Measurements from ENCODE around the gene DCUN1D2.

DNA sequence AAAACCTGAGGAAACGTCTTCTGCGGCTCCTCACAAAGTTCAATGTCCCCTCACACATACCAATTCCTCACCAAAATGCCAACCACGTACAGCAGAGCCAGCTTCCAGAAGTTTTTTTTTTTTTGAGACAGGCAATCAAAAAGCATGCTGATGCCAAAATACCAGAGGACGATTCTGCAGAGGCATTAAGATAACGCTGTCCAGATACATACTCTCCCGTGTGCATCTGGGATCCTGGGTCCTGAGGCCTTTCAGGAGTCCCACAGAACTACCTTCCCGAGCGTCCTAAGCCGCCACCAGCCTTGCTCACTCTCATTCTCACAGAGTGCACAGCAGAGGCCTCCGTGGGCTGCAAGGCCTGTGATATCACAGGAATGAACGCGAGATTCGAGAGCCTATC, 5.0 kb downstream of the DCUN1D2 start:
- TF ChIP-seq, protein P1, sequence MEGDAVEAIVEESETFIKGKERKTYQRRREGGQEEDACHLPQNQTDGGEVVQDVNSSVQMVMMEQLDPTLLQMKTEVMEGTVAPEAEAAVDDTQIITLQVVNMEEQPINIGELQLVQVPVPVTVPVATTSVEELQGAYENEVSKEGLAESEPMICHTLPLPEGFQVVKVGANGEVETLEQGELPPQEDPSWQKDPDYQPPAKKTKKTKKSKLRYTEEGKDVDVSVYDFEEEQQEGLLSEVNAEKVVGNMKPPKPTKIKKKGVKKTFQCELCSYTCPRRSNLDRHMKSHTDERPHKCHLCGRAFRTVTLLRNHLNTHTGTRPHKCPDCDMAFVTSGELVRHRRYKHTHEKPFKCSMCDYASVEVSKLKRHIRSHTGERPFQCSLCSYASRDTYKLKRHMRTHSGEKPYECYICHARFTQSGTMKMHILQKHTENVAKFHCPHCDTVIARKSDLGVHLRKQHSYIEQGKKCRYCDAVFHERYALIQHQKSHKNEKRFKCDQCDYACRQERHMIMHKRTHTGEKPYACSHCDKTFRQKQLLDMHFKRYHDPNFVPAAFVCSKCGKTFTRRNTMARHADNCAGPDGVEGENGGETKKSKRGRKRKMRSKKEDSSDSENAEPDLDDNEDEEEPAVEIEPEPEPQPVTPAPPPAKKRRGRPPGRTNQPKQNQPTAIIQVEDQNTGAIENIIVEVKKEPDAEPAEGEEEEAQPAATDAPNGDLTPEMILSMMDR (IDR thresholded peaks at IDR 0.05) = no peak
- TF ChIP-seq EP300 (IDR thresholded peaks at IDR 0.05; ENCODE audit: low read depth) (no peak), POLR2AphosphoS5 (IDR thresholded peaks at IDR 0.05) (no peak)

All from transverse colon (tissue), 4 donors.